Right lobe of liver (tissue), 4 donors: ENCODE data around the gene ANGPTL2.

Experiments used
- POLR2A ChIP-seq: fragments of 450-650 bp; IDR thresholded peaks from one replicate; pipeline ENCODE4 v1.6.1; 2017; ENCODE audit warnings: antibody characterized with exemption, mild to moderate bottlenecking
- TF ChIP-seq, protein P1 (sequence below), 4 donors: fragments of 200-600 bp in 3 of 4; fragments of 450-650 bp in 1 of 4; IDR thresholded peaks; one replicate each; pipeline versions ENCODE4 v1.5.1 to v1.8.0; 2016 to 2022; ENCODE audit warnings: antibody characterized with exemption in 4 of 4, mild to moderate bottlenecking in 2 of 4
- donor health status: DM: no; HTN: no; CAD: no.
- donor health status: DM: no; HTN: no; CAD: no.
- donor health status: DM: no; HTN: yes; CAD: no.

DNA sequence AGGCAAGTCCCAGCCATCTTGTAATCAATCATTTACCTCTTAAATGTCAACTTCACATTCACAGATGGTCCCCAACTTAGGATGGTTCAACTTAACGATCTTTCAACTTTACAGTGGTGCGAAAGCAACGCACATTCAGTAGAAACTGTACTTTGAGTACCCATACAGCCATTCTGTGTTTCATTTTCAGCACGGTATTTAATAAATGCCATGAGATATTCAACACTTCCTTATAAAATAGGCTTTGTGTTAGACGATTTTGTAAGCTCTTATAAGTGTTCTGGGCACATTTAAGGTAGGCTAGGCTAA, 47.1 kb upstream of the ANGPTL2 start:
- no peak for TF ChIP-seq POLR2A
- TF ChIP-seq, protein P1, sequence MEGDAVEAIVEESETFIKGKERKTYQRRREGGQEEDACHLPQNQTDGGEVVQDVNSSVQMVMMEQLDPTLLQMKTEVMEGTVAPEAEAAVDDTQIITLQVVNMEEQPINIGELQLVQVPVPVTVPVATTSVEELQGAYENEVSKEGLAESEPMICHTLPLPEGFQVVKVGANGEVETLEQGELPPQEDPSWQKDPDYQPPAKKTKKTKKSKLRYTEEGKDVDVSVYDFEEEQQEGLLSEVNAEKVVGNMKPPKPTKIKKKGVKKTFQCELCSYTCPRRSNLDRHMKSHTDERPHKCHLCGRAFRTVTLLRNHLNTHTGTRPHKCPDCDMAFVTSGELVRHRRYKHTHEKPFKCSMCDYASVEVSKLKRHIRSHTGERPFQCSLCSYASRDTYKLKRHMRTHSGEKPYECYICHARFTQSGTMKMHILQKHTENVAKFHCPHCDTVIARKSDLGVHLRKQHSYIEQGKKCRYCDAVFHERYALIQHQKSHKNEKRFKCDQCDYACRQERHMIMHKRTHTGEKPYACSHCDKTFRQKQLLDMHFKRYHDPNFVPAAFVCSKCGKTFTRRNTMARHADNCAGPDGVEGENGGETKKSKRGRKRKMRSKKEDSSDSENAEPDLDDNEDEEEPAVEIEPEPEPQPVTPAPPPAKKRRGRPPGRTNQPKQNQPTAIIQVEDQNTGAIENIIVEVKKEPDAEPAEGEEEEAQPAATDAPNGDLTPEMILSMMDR (IDR thresholded peaks at IDR 0.05), result no peak
